Stimulated activated CD4-positive, alpha-beta T cell treated with anti-CD3 and anti-CD28 coated beads, Interleukin-1b, Interleukin-23, amount 100 ng/mL, for 48 hours (primary cell): ENCODE measurements around the gene GADD45GIP1.

ENCODE experiments used
- DNase-seq: peaks from one replicate; pipeline ENCODE4 v3.0.0-alpha.2; 2020

Gene GADD45GIP1

GRCh38 chr19:12956446-12957388 is at the start of gene GADD45GIP1:
TSS of gene GADD45GIP1 (minus strand) at chr19:12957223. CDS start at chr19:12957212, 11 bp downstream.
- DNase-seq, result peak; percentile 86

- DNase-seq, result no peak
Measured at GRCh38 chr19:13005861-13006370, 48.9 kb upstream of the GADD45GIP1 start.

DNA sequence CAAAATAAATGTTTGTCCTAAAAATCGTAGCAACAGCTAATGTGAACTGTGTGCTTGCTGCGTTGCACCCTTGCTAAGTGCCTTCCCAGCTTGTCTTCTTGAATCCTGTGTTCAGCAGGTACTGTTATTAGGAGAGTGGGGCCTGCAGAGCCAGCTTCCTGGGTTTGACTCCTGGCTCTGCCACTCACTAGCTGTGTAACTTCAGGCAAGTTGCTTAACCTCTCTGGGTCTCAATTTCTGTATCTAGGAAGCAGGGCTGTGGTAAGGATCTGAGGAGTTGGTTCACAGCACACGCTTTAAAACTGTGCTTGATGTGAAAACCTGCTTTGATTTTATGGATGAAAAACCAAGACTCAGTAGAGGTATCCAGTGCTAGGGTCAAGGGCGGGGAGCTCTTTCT is 48.2 kb upstream of the GADD45GIP1 start:
- no peak for DNase-seq

DNA sequence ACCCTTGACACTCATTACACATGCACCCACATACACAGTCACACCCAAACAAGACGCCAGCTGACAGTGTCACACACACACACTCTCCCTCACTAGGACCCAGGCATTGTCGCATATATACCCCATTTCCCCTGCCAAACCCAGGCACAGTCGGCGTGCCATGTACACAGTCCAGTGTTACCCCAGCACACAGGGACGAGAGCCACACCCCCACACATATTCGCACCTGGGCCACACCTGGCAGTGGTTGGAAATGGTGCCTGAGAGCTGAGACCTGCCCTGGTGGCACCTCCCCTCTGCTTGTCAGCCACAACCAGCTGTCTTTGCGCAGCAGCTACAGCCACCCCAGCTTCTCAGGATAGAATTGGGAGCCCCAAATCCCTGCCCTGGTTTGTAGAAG is 47.2 kb upstream of the GADD45GIP1 start:
- DNase-seq, result no peak

DNA sequence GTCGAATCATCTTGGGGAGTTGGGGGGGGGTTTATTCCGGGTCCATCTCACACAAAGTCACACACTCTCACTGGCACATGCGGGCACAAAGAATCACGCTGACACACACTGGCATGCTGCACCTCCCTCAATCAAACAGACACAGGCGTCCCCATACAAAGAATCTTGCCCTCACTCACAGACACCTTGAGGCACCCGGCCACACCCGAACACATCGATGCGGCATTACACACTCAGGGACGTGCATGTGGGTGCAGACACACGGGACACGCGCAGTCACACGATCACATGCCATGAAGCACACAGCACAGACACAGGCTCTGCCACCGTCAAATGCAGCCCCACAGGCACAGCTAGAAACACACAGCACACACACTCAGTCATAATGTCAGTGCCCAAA is 46.1 kb upstream of the GADD45GIP1 start:
- no peak for DNase-seq

GRCh38 chr19:13002166-13002898 is 45.3 kb upstream of the GADD45GIP1 start:
- no peak for DNase-seq

DNA sequence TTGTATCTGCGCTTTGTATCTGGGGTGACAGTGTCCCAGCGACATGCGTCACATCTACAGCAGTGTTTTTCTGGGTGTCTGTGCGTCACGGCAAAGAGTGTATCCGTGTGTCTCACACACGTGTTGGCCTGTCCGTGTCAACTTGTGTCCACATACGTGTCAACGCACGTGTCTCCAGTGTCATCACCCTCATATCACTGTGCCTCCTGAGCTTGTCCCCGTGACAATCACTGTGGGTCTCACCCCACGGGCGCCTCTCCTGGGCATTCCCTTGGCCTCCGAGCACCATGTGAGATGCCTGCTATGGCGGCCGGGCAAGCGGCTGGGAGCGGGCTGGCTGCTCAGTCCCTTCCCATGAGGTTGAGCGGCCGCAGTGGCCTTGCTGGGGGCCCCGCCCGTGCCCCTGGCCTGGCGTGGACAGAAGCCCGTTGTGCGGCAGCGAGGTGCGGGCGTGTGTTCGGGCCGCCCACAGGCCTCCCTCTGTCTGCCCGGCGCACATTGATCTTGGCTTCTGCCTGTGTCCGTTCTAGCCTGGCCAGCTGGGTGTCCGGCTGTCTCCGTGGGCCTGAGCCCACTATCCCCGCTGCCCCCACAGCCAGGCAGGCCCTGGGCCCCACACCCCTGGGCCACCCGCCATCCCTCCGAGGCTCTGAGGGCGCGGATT is 44.6 kb upstream of the GADD45GIP1 start:
- no peak for DNase-seq

GRCh38 chr19:13001166-13001501 is 44.1 kb upstream of the GADD45GIP1 start:
- DNase-seq, result no peak

DNA sequence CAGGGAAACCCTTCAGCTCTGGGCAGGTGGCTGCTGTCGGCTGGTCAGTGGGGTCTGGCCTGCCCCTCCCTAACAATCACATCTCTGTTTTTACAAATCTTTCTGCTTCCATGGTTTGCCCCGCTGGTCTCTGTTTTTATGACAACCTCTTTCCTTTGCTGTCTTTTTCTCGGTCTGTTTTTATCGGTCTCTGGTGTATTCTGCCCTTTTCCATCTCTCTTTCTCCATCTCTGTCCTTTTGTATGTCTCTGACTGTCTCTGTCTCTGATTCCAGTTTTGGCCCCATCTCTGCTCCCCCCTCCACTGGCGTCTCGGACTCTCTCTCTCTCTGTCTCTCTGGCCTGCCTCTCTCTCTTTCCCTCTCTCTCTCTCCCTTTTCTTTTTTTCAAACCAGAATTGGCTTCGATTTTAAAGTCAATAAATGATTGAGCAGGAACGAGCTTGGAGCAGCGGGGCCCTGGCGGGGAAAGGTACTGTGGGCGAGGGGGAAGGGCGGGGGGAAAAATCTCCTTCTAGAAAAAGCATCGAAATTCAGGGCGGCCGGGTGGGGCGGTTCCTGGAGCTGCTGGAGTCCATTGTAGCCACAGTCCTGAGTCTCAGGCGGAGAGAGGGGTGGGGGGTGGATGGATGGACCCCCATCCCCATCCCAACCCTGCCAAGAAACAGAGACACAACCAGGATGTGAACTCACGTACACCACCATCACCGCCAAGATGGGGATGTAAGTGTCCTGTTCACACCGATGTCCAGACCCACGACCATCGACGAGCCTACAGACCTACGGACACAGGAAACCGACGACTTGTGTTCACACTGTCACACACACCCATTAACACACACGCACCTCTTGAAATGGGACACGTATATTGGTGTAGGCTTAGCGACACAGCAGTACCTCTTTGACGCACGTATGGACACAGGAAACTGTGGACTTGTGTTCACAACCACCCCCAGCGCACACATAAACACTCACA is 41.2 kb upstream of the GADD45GIP1 start:
- DNase-seq, result no peak

- no peak for DNase-seq
Measured at GRCh38 chr19:12997179-12997966, 40.4 kb upstream of the GADD45GIP1 start.

GRCh38 chr19:12996406-12997094 is 39.5 kb upstream of the GADD45GIP1 start:
- DNase-seq, result no peak

- no peak for DNase-seq
Measured at GRCh38 chr19:12995596-12996405, 38.8 kb upstream of the GADD45GIP1 start.

GRCh38 chr19:12994701-12995595 is 37.9 kb upstream of the GADD45GIP1 start, which contains the start of gene NFIX:
TSS of gene NFIX (plus strand) at chr19:12995475. CDS start at chr19:12995838, 363 bp downstream.
- DNase-seq, result peak; percentile 45

GRCh38 chr19:12993562-12993961 is 36.5 kb upstream of the GADD45GIP1 start:
- DNase-seq, result no peak

DNA sequence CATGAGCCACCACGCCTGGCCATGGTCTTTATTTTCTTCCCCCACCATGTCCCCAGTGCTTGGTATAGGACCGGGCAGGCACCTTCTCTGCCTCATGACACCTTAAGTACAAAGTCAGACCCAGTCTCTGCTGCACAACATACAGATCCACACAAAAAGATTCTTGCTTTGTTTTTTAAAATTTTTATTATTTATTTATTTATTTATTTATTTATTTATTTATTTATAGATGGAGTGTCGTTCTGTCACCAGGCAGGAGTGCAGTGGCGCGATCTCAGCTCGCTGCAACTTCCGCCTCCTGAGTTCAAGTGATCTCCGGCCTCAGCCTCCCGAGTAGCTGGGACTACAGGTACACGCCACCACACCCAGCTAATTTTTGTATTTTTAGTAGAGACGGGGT is 35.7 kb upstream of the GADD45GIP1 start:
- DNase-seq, result no peak

DNA sequence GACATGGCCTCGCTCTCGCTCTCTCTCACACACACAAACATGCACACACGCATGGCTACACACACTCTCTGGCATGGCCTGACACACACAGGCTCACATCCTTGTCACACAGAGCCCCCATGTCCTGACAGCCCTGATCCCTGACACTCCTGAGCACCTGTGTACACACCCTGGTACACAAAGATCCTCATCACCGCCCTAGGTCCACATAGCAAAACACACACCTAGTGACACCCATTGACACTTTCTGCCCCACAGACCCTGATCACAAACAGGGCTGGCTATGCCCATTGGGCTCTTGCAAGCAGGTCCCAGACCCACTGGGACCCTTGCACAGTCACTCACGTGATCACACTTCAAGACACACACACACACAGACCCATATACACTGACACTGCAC is 34.3 kb upstream of the GADD45GIP1 start:
- DNase-seq, result no peak

DNA sequence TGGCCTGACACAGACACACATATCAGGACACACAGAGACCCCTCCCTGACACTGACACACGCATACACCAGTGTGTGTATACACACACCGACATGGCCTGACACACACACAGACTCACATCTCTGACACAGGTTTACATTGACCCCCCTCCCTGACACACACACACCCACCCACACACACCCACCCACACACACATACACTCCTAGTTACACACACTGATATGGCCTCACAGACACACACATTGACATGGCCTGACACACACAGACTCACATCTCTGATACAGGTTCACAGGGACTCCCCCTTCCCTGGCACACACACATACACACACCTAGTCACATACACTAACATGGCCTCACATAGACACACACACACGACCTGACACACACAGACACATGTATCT is 33.8 kb upstream of the GADD45GIP1 start:
- no peak for DNase-seq

DNA sequence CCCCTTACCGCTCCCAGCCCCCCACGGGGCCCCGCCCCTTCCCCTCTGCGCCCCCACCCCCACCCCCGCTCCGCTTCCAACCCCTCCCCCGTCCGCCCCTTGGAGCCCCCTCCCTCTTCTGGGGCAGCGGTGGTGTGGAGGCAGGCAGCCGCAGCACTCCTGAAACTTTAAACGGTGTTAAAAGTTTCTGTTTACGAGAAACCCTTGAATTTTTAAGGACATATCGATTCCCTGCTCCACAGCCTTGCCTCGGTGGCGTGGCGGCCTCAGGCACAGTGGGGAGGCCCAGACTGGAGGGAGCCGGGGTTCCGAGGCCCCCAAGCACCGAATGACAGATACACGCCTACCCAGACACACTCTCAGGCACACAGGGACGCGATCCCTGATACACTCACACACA is 33.4 kb upstream of the GADD45GIP1 start:
- no peak for DNase-seq

DNA sequence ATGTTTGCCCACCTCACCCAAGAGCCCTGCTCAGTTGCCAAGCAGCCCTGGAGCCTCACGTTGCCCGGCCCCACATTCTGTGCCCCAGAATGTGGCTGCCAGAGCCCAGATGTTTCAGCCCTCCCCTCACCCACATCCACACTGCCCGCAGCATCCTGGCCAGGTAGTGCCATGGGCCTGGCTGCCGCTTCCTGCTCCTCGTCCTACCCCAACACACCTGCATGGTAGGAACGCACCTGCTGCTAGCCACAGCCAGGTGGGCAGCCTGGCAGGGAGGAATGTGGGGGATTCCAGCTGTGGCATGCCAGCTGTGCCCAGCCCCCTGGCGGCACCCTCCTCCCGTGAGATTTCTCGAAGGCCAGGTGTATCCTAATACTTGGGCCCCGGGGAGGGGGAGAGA is 30.8 kb upstream of the GADD45GIP1 start:
- no peak for DNase-seq
